K562 (cell line): ENCODE data around the gene PTCH2. TPM values are rescaled to one million over a fixed set of nuclear protein-coding genes. Genes with fewer than 3 reads are reported as not detected.

ENCODE experiments used
- ARID3A ChIP-seq: IDR thresholded peaks from 2 replicates; pipeline ENCODE4 v1.6.1; 2012; ENCODE audit warnings: low read depth, low read length, improper control_type of control experiment, borderline replicate concordance
- ASH1L ChIP-seq: fragments of 450-650 bp; IDR thresholded peaks from 2 replicates; pipeline ENCODE4 v1.6.1; 2018; ENCODE audit warnings: borderline replicate concordance, mild to moderate bottlenecking, low read depth; ENCODE audit not compliant: partially characterized antibody
- BACH1 ChIP-seq: fragments of 200-800 bp; sonication (Bioruptor generic); IDR thresholded peaks from 2 replicates; pipeline ENCODE4 v1.6.1; 2016; ENCODE audit warnings: missing genetic modification characterization, missing compliant biosample characterization
- BRD4 ChIP-seq: fragments of 200-600 bp; sonication (generic); IDR thresholded peaks from 2 replicates; pipeline ENCODE4 v1.6.1; 2017; ENCODE audit warnings: inconsistent platforms
- BRD9 ChIP-seq: fragments of 450-650 bp; IDR thresholded peaks from 2 replicates; pipeline ENCODE4 v1.6.1; 2018; ENCODE audit warnings: low read depth; ENCODE audit not compliant: partially characterized antibody
- CCAR2 ChIP-seq: fragments of 200-400 bp; formaldehyde crosslinking; IDR thresholded peaks from 2 replicates; pipeline ENCODE4 v1.6.1; 2017; ENCODE audit warnings: mild to moderate bottlenecking, low read depth, low read length
- EGR1 ChIP-seq: fragments of 450-650 bp; conservative IDR thresholded peaks from 2 replicates; pipeline ENCODE4 v1.6.1; 2017; ENCODE audit warnings: mild to moderate bottlenecking
- GABPB1 ChIP-seq: sonication (generic); formaldehyde crosslinking; IDR thresholded peaks from 2 replicates; pipeline ENCODE4 v1.8.0; 2022; ENCODE audit warnings: mild to moderate bottlenecking, missing genetic modification reagents
- KDM5B ChIP-seq: fragments of 200-600 bp; sonication (generic); IDR thresholded peaks from 2 replicates; pipeline ENCODE4 v1.6.1; 2012; ENCODE audit warnings: low read depth, mild to moderate bottlenecking, moderate library complexity, low read length, control low read depth, inconsistent platforms; ENCODE audit not compliant: insufficient replicate concordance
- KHSRP ChIP-seq: fragments of 450-650 bp; IDR thresholded peaks from 2 replicates; pipeline ENCODE4 v1.6.1; 2017
- MCM2 ChIP-seq: fragments of 450-650 bp; IDR thresholded peaks from 2 replicates; pipeline ENCODE4 v1.6.1; 2017; ENCODE audit warnings: low read depth, mild to moderate bottlenecking
- MTF1 ChIP-seq: fragments of 250-450 bp; sonication (Bioruptor Pico); IDR thresholded peaks from 2 replicates; pipeline ENCODE4 v1.9.0; 2021; ENCODE audit warnings: moderate library complexity, mild to moderate bottlenecking, inconsistent platforms, borderline replicate concordance
- MYBL2 ChIP-seq, 2 experiments: fragments of 450-650 bp in 1 of 2; sonication (generic) in 1 of 2; formaldehyde crosslinking in 1 of 2; IDR thresholded peaks; 2 replicates each; pipeline versions ENCODE4 v1.6.1 to v1.8.1; 2017 to 2022; ENCODE audit warnings: borderline replicate concordance in 1 of 2, inconsistent platforms in 1 of 2, low read depth in 1 of 2, mild to moderate bottlenecking in 1 of 2, missing genetic modification reagents in 1 of 2, moderate library complexity in 1 of 2
- NCOR1 ChIP-seq: fragments of 450-650 bp; IDR thresholded peaks from 2 replicates; pipeline ENCODE4 v1.6.1; 2016; ENCODE audit warnings: mild to moderate bottlenecking, moderate library complexity
- PML ChIP-seq: IDR thresholded peaks from 2 replicates; pipeline ENCODE4 v1.6.1; 2012; ENCODE audit warnings: low read length, inconsistent platforms
- SMARCB1 ChIP-seq: IDR thresholded peaks from 2 replicates; pipeline ENCODE4 v1.6.1; 2011; ENCODE audit warnings: improper control_type of control experiment, low read depth; ENCODE audit not compliant: insufficient read length
- TSC22D4 ChIP-seq: fragments of 450-650 bp; IDR thresholded peaks from 2 replicates; pipeline ENCODE4 v1.6.1; 2016; ENCODE audit warnings: missing genetic modification characterization, missing biosample characterization, control low read depth
- USF1 ChIP-seq: sonication (generic); formaldehyde crosslinking; IDR thresholded peaks from 2 replicates; pipeline ENCODE4 v1.9.0; 2022; ENCODE audit warnings: mild to moderate bottlenecking, missing genetic modification reagents
- VEZF1 ChIP-seq: fragments of 200-800 bp; sonication (Bioruptor generic); IDR thresholded peaks from 2 replicates; pipeline ENCODE4 v1.6.1; 2017; ENCODE audit warnings: missing genetic modification characterization, missing compliant biosample characterization
- ZNF41 ChIP-seq: fragments of 250-450 bp; sonication (Bioruptor Pico); conservative IDR thresholded peaks from 2 replicates; pipeline ENCODE4 v1.4.0; 2020; ENCODE audit warnings: mild to moderate bottlenecking
- ZNF445 ChIP-seq: fragments of 250-450 bp; sonication (Bioruptor Pico); IDR thresholded peaks from 2 replicates; pipeline ENCODE4 v1.4.0; 2020; ENCODE audit warnings: low read depth, mild to moderate bottlenecking, moderate library complexity
- polyA plus RNA-seq, 8 experiments: library from polyadenylated mRNA; depleted of rRNA in 4 of 8; stranded (reverse) in 5 of 8; unstranded in 3 of 8; fragments of >200 nt; fragmentation: Nextera tagmentation in 2 of 8; fragmentation: Illumina TruSeq in 1 of 8; extraction: Ambion mirVana in 2 of 8; extraction: Trizol in 1 of 8; gene quantifications; 2 replicates each; pipeline versions ENCODE4 v1.2.1 to v1.2.3, GENCODE V29; 2011 to 2014; ENCODE audit warnings: inconsistent platforms in 1 of 8, missing spikeins in 1 of 8
- total RNA-seq, 7 experiments: library from RNA; depleted of rRNA in 6 of 7; stranded (reverse); fragments of >200 nt in 6 of 7; fragmentation: Illumina TruSeq in 2 of 7; extraction: Trizol in 2 of 7; gene quantifications; 2 replicates each; pipeline versions ENCODE4 v1.2.1 to v1.2.3, GENCODE V29; 2011 to 2021; ENCODE audit warnings: low replicate concordance in 1 of 7

The PTCH2 gene
- total and polyA plus RNA-seq, 9 of the 15 experiments (the other 6 are each of a cell fraction or from before 2014, with no cell fraction given), result 0.15 to 27.3 (median 0.48) TPM; not detected in 1

DNA sequence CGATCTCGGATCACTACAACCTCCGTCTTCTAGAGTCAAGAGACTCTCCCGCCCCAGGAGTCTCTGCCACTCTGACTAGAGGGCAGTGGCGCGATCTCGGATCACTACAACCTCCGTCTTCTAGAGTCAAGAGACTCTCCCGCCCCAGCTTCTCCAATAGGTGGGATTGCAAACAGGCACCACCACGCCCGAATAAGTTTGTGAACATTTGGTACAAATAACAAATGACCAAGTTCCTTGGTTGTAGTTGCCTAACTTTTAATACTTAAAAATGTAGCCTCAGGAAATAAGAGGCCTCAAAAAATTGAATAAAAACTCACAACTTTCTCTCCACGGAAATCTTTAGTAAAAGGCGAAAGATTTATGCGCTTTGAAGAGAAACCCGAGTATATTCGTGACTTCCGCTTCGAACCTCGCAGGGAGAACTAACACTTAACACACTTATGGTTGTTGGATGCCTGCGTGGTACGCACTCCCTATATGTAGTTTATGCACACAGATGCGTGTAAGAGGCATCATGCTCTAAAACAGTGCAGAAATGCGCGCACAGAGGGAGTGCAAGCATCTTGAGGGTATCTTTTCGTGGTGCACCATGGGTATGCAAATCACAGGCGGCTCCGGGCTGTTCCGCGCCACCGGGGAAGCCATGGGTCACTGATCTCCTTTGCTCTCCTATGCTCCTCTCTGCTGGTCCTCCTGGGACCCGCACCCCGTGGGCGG, 23.3 kb downstream of the PTCH2 start (continued):
- TF ChIP-seq KHSRP, result peak; percentile 70
- TF ChIP-seq MTF1 (CRISPR knock-in tag), result no peak
- TF ChIP-seq ZNF445 (CRISPR knock-in tag), result peak; percentile 90
- TF ChIP-seq NCOR1, result peak; percentile 97
- peak; percentile 26 for TF ChIP-seq BRD9
- no peak for TF ChIP-seq MCM2
- TF ChIP-seq VEZF1 (CRISPR knock-in tag), result peak; percentile 67
- TF ChIP-seq ASH1L, result peak; percentile 78
- TF ChIP-seq MYBL2 (IDR thresholded peaks at IDR 0.05; ENCODE audit: low read depth), result no peak
- no peak for TF ChIP-seq MYBL2 (CRISPR knock-in tag; IDR thresholded peaks at IDR 0.05; ENCODE audit: borderline replicate concordance)
- TF ChIP-seq PML, result peak; percentile 100
- TF ChIP-seq GABPB1 (CRISPR knock-in tag), result peak; percentile 74
- peak; percentile 70; the same call in 1 of the 2 replicates for TF ChIP-seq BRD4
- no peak for TF ChIP-seq USF1 (CRISPR knock-in tag)
- no peak for TF ChIP-seq TSC22D4 (tag)
- TF ChIP-seq CCAR2, result no peak
- peak; percentile 72 for TF ChIP-seq ZNF41 (CRISPR knock-in tag)
- no peak; the same call in 1 of the 2 replicates for TF ChIP-seq BACH1 (tag)
- TF ChIP-seq KDM5B, result peak; percentile 100
- no peak for TF ChIP-seq SMARCB1
- TF ChIP-seq ARID3A, result peak; percentile 94
- TF ChIP-seq EGR1, result peak; percentile 27; the same call in 1 of the 2 replicates
